CD4-positive, alpha-beta T cell treated with Interleukin-6 for 4 hours (primary cell): ENCODE results near the gene KRTAP10-10.

Experiments
- DNase-seq: peaks from one replicate; pipeline ENCODE4 v3.0.0-alpha.2; 2020; ENCODE audit warnings: mixed read lengths

KRTAP10-10 gene

DNA sequence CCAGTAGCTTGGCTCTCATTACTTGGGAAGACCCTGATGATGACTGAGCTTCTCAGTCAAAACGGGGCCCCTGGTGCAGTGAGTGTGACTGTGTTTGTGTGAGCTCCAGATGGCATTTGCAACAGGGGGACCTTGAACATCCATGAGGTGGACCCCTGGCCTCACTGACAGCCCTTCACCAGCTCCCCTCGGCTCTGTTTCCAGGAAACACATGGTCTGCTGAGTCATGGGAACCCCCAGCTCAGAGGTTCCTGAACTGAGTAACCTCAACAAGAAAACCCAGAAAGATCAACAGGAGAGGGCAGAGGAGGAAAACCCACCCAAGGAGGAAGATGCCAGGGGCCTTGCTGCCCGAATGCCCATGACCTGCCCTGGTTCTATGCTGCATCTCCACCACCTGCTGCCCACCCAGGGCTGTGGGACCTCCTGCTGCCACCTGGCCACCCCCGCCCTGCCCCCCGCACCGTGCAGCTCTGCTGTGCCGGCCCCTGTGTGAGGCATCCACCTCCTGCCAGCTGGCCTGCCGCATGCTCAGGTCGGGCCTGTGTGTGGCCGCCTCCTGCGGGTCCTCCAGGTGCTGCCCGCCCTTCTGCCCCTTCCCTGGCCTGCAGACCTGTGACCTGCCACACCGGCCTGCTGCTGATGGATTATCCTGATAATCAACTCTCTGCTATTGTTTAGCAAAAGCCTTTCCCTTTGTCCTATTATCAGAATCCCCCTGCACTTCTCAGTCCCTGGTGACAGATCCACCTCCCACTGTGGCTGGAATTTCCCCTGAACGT is 49.0 kb downstream of the KRTAP10-10 start:
- DNase-seq = no peak

DNA sequence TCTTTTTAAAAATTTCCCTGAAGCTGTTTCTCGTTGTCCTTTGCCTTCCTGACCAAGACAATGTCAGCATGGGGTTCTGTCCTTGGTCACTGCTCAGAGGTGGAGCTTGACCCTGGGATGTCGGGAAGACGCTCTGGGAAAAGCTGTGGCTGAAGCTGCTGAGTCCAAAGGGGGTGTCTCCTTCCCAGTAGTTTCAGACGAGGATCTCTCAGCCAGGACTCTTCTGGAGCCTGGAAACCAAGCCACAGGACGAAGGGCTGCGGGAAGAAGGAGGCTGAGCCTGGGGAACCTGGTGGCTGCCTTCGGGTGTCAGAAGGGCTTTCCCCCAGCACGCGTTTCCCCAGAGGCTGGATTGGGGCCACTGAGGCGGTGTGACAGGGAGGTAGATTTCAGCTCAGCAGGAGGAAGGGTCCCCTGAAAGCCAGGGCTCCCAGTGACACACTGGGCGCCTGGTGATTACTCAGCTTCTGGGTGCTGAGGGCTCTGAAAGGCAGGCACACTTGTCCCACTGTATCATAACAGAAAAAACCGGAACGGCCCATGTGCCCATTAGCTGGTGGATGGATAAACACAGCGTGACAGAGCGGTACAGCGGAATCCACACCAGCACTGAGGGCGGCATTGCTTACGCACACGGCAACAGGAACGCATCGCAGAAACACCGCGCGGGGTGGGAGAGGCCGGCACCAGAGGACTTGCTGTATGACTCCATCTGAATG is 49.8 kb downstream of the KRTAP10-10 start:
- DNase-seq = no peak

DNA sequence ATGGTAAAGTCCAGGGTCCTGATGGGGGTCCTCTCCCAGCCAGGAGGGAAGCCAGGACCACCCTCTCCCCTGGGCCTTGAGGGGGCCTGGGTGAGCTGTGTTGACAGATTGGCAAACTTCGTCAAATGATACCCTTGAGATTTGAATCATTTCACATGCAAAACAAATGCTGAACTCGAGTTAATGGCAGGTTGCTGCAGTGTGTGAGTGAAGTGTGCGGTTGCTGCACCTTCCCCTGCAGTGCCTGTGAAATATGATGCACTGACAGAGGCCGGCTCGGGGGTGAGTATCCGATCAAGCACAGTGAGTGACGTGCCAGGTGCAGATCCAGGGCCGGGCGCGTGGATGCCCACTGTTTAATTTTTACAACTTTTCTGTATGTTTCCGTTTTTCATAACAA is 50.5 kb downstream of the KRTAP10-10 start:
- no peak for DNase-seq
